Measurements from ENCODE around the gene SLC4A4.

- no peak for TF ChIP-seq CTCF (IDR thresholded peaks at IDR 0.05)
- TF ChIP-seq ZFX (IDR thresholded peaks at IDR 0.05; ENCODE audit: borderline replicate concordance): no peak
These were observed 148.6 kb downstream of the SLC4A4 start for GRCh38 chr4:71487344-71487920.

Measured in 22Rv1 (cell line).